Endodermal cell (in vitro differentiated cells): ENCODE results near the gene WDR4. TPM values are rescaled to one million over a fixed set of nuclear protein-coding genes. Genes with fewer than 3 reads are reported as not detected.
A peak's percentile ranks its signal among the peaks of the same experiment; 100 is the strongest.

Source experiments
- DNase-seq: peaks from one replicate; pipeline ENCODE4 v3.0.0-alpha.2; 2017
- H3K27ac ChIP-seq: 2 replicates; pipeline ENCODE4 v1.5.1; 2013; ENCODE audit warnings: mild to moderate bottlenecking, low read depth, low read length, moderate library complexity
- H3K27me3 ChIP-seq: 2 replicates; pipeline ENCODE4 v1.6.1; 2013; ENCODE audit warnings: mild to moderate bottlenecking, low read length, moderate library complexity; ENCODE audit not compliant: insufficient read depth, control insufficient read depth, poor library complexity, severe bottlenecking
- H3K36me3 ChIP-seq: 2 replicates; pipeline ENCODE4 v1.7.0; 2013; ENCODE audit warnings: mild to moderate bottlenecking, low read length, moderate library complexity; ENCODE audit not compliant: control insufficient read depth, insufficient read depth
- H3K4me1 ChIP-seq: one replicate; pipeline ENCODE4 v1.7.0; 2013; ENCODE audit warnings: low read length; ENCODE audit not compliant: control insufficient read depth, insufficient read depth
- H3K4me3 ChIP-seq: 2 replicates; pipeline ENCODE4 v1.5.1; 2013; ENCODE audit warnings: mild to moderate bottlenecking, low read length, moderate library complexity
- H3K9ac ChIP-seq: 2 replicates; pipeline ENCODE4 v1.6.1; 2013; ENCODE audit warnings: mild to moderate bottlenecking, low read length, moderate library complexity; ENCODE audit not compliant: poor library complexity, severe bottlenecking; ENCODE audit errors: extremely low read depth
- H3K9me3 ChIP-seq: 2 replicates; pipeline ENCODE4 v1.6.1; 2013; ENCODE audit warnings: mild to moderate bottlenecking, low read length, moderate library complexity; ENCODE audit not compliant: control insufficient read depth
- H3K27ac Mint-ChIP-seq: 2 replicates; pipeline ENCODE4 v1.8.0; 2020; ENCODE audit warnings: mixed read lengths
- H3K27me3 Mint-ChIP-seq: 2 replicates; pipeline ENCODE4 v1.8.0; 2021; ENCODE audit warnings: mild to moderate bottlenecking, mixed read lengths; ENCODE audit not compliant: insufficient read depth
- H3K36me3 Mint-ChIP-seq: 2 replicates; pipeline ENCODE4 v1.8.0; 2020; ENCODE audit warnings: low read depth, mixed read lengths
- H3K4me1 Mint-ChIP-seq: 2 replicates; pipeline ENCODE4 v1.8.0; 2020; ENCODE audit warnings: mixed read lengths
- H3K4me3 Mint-ChIP-seq: 2 replicates; pipeline ENCODE4 v1.8.0; 2020; ENCODE audit warnings: mild to moderate bottlenecking, moderate library complexity, mixed read lengths
- H3K9me3 Mint-ChIP-seq: 2 replicates; pipeline ENCODE4 v1.8.0; 2020; ENCODE audit warnings: mild to moderate bottlenecking, mixed read lengths
- WGBS, 2 experiments: methylation state at CpG; one replicate each; pipeline versions ENCODE4 v1.1.5 to v1.1.7; 2013; ENCODE audit warnings: missing lambda C conversion rate in 2 of 2, mixed read lengths in 1 of 2; ENCODE audit not compliant: insufficient coverage in 1 of 2, insufficient read length in 1 of 2; 5-methylcytosine and 5-hydroxymethylcytosine counted together
- total RNA-seq, 2 donors: library from RNA; stranded (reverse); fragmentation: NEBNext Ultra II Directional in 1 of 2; extraction: Animal tissue kit (Norgen Biotek cat#: 25700) in 1 of 2; gene quantifications; 2 replicates in 1 of 2; 3 replicates in 1 of 2; pipeline ENCODE4 v1.2.1, GENCODE V29; 2021
- TF ChIP-seq, protein P1 (sequence below): fragments of 200-600 bp; sonication (generic); conservative IDR thresholded peaks from 2 replicates; pipeline ENCODE4 v1.5.0; 2021; ENCODE audit warnings: antibody characterized with exemption, mild to moderate bottlenecking

WDR4 gene
- total RNA-seq, 2 donors from 2014 or later: 26.7 to 33.5 TPM

DNA sequence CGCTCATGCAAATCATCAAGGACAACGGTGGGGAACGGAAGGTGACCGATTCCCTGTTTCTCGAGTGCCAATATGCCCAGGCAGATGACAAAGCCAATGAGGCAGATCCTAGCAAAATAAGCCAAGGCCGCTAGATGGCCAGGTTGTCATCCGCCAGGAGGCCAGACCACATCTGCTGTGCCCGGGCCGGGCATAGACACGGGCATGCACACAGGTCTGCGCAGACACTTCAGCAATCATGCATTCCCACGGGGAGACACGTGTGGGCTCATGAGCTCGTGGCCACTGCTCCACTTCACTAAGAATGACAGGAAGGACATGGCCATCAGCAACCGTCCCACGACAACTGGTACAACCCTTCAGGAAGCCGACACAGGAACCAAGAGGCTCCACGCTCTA lies 23.4 kb downstream of the WDR4 start:
- Mint-ChIP-seq H3K9me3 (no peaks in the 10 kb centered on the region), H3K27ac (no peak overlapping the region), H3K27me3 (no peaks in the 10 kb centered on the region), H3K36me3 (peaks cover 80% of the 10 kb centered on the region), H3K4me3 (no peak overlapping the region), H3K4me1 (no peaks in the 10 kb centered on the region)
- Histone ChIP-seq H3K27ac (no peak overlapping the region), H3K4me1 (no peaks in the 10 kb centered on the region), H3K36me3 (peaks cover 82% of the 10 kb centered on the region), H3K9ac (no peak overlapping the region), H3K4me3 (no peak overlapping the region), H3K9me3 (no peaks in the 10 kb centered on the region), H3K27me3 (no peaks in the 10 kb centered on the region)
- WGBS, 2 experiments: 97 to 98% methylated on average over 15 to 18 of the region's 18 CpGs
- TF ChIP-seq, protein P1, sequence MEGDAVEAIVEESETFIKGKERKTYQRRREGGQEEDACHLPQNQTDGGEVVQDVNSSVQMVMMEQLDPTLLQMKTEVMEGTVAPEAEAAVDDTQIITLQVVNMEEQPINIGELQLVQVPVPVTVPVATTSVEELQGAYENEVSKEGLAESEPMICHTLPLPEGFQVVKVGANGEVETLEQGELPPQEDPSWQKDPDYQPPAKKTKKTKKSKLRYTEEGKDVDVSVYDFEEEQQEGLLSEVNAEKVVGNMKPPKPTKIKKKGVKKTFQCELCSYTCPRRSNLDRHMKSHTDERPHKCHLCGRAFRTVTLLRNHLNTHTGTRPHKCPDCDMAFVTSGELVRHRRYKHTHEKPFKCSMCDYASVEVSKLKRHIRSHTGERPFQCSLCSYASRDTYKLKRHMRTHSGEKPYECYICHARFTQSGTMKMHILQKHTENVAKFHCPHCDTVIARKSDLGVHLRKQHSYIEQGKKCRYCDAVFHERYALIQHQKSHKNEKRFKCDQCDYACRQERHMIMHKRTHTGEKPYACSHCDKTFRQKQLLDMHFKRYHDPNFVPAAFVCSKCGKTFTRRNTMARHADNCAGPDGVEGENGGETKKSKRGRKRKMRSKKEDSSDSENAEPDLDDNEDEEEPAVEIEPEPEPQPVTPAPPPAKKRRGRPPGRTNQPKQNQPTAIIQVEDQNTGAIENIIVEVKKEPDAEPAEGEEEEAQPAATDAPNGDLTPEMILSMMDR: no peak
- DNase-seq: no peak

DNA sequence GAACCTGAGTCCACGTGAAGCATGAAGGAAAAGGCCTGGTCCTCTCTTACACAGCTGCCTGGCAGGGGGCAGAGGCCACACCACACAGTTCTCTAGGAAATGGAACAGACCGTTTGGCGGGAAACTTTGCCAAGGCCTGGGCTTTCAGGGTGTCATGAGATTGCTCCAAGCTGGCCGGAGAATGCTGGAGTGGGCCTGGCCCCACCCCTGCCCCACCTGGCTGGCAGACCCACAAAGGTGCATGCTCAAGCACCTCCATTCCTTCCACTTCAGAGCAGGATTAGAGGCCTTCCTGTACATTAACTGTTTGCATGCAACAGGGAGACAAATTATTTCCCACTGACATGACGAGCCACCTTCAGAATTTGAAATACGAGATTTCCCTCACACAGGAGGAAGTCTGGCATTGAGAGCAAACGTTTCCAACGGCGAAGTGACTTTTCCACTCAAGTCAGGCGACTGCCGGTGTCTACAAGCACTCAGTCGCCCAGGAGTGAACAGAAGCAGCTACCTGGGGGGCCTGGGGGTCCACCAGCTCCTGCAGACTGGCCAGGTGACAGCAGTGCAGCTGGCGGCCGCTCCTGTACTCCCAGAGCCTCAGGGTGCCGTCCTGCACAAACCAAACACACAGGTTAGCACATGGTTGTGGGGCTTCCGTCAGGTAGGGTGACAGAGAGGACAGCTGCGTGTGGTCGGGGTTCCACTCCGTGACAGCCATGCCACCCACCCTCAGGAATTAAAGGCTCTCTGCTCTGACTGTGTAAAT lies 24.0 kb downstream of the WDR4 start:
- Histone ChIP-seq H3K4me1 (no peaks in the 10 kb centered on the region), H3K36me3 (peaks cover 84% of the 10 kb centered on the region), H3K27ac (no peak overlapping the region), H3K4me3 (no peak overlapping the region), H3K9me3 (no peaks in the 10 kb centered on the region), H3K9ac (no peak overlapping the region), H3K27me3 (no peaks in the 10 kb centered on the region)
- no peak for DNase-seq
- no peaks in the 10 kb centered on the region for H3K27me3 Mint-ChIP-seq
- H3K4me1 Mint-ChIP-seq: no peaks in the 10 kb centered on the region
- TF ChIP-seq, protein P1: no peak
- H3K9me3 Mint-ChIP-seq: no peaks in the 10 kb centered on the region
- peaks cover 81% of the 10 kb centered on the region for H3K36me3 Mint-ChIP-seq
- WGBS, 2 experiments: 95 to 97% methylated on average over 14 to 19 of the region's 19 CpGs
- H3K4me3 Mint-ChIP-seq: no peak overlapping the region
- no peak overlapping the region for H3K27ac Mint-ChIP-seq

DNA sequence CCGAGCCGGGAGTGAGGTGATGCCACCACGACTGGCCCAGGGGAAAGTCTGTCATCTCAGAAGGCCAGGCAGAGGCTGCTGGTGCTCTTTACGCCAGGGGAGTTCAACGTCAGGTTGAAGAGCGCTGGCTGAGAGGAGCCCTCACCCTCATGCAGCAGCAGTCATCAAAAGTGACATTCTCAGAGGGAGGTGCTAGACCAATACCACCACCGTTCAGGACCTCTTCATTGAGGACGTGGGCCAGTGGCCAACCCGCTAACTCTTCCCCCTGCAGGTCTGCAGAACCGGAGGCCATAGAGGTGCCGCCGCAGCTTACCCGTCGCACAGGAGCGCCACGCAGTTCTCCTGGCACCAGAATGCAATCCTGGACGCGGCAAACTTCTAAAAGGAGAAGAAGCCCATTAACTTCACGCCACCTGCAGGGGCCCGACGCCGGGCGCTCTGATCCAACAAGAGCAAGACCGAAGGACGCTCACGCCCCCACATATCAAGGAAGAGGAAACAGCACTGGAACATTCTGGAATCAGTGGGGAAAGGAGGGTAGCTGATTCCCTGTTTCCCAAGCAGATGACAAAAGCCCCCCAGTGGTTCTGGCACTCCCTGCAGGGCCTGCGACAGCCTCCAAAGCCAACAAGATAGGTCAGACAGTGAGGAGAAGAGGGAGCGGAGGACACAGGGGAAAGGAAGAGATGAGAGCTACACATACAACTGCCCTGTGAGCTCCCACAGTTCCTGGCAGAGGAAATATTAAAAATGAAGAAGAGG lies 24.9 kb downstream of the WDR4 start:
- Histone ChIP-seq H3K4me1 (no peaks in the 10 kb centered on the region), H3K36me3 (peaks cover 92% of the 10 kb centered on the region), H3K9ac (no peak overlapping the region), H3K4me3 (no peak overlapping the region), H3K27me3 (no peaks in the 10 kb centered on the region), H3K27ac (no peak overlapping the region), H3K9me3 (no peaks in the 10 kb centered on the region)
- TF ChIP-seq, protein P1: peak; percentile 48
- Mint-ChIP-seq H3K27ac (no peak overlapping the region), H3K36me3 (peaks cover 86% of the 10 kb centered on the region), H3K4me3 (no peak overlapping the region), H3K27me3 (no peaks in the 10 kb centered on the region), H3K9me3 (no peaks in the 10 kb centered on the region), H3K4me1 (no peaks in the 10 kb centered on the region)
- 97% methylated on average over 22 to 28 of the region's 28 CpGs for WGBS, 2 experiments
- DNase-seq: no peak
